Measurements from ENCODE around the gene AP3S2. TPM values are rescaled to one million over a fixed set of nuclear protein-coding genes. Genes with fewer than 3 reads are reported as not detected.
"Not testable (repeated sequence)": the region's sequence is repeated elsewhere in the genome, so short reads cannot be mapped to it uniquely, and the experiment has no call there.

The AP3S2 gene
- total and polyA plus RNA-seq, 2 of the 8 experiments (the other 6 are each of a cell fraction or from before 2014, with no cell fraction given) = 19.2 to 45.4 TPM

GRCh38 chr15:89783111-89783860, 110.5 kb downstream of the AP3S2 start (continued):
- TF ChIP-seq HDAC2 (IDR thresholded peaks at IDR 0.05; ENCODE audit: borderline replicate concordance in 1 of 2, low read depth in 2 of 2, low read length in 2 of 2) (no peak), NRF1 (IDR thresholded peaks at IDR 0.05; ENCODE audit: low read depth, low read length) (no peak), CTBP2 (IDR thresholded peaks at IDR 0.05; ENCODE audit: borderline replicate concordance, insufficient read depth, insufficient read length, low read length) (no peak)

- not testable (repeated sequence) for H3K9ac ChIP-seq (replicated peaks in 1 of 4; ENCODE audit: extremely low read depth in 1 of 4, low read depth in 3 of 4, low read length in 3 of 4); H3K4me3 ChIP-seq (ENCODE audit: extremely low read depth in 1 of 4, insufficient read depth in 2 of 4, low read depth in 3 of 4, low read length in 4 of 4); H3K23me2 ChIP-seq (ENCODE audit: low read depth, low read length); H4K5ac ChIP-seq (ENCODE audit: insufficient read length, low read depth, low read length); H3K9me3 ChIP-seq (ENCODE audit: insufficient read depth in 2 of 2, low read depth in 1 of 2, low read length in 1 of 2); H4K20me1 ChIP-seq (replicated peaks in 1 of 2; ENCODE audit: control insufficient read depth in 1 of 2, insufficient read depth in 2 of 2, low read length in 2 of 2); H2AK5ac ChIP-seq (ENCODE audit: low read depth, low read length); H2BK5ac ChIP-seq (ENCODE audit: low read depth, low read length); H4K91ac ChIP-seq (replicated peaks; ENCODE audit: insufficient read length, low read length); H2AFZ ChIP-seq (ENCODE audit: low read length); H3K27ac ChIP-seq (ENCODE audit: low read depth, low read length); H2BK20ac ChIP-seq (ENCODE audit: low read length); H3K23ac ChIP-seq (ENCODE audit: insufficient read length); H2BK15ac ChIP-seq (ENCODE audit: low read length); H3K79me2 ChIP-seq (ENCODE audit: control insufficient read depth in 1 of 2, insufficient read depth in 2 of 2, low read length in 2 of 2); H3K36me3 ChIP-seq (ENCODE audit: control insufficient read depth in 2 of 4, insufficient read depth in 4 of 4, low read length in 3 of 4); H2BK12ac ChIP-seq (ENCODE audit: low read depth, low read length); FAIRE-seq; H3K4ac ChIP-seq (replicated peaks; ENCODE audit: insufficient read length, low read depth, low read length); H3K4me2 ChIP-seq (ENCODE audit: insufficient read depth in 1 of 2, low read depth in 2 of 2, low read length in 2 of 2); H2BK120ac ChIP-seq (replicated peaks; ENCODE audit: low read depth, low read length); H3K14ac ChIP-seq (ENCODE audit: insufficient read length); H3K79me1 ChIP-seq (ENCODE audit: low read depth, low read length); H4K8ac ChIP-seq (ENCODE audit: extremely low read depth, insufficient read depth, low read length); H3K18ac ChIP-seq (ENCODE audit: extremely low read depth, low read length); DNase-seq (ENCODE audit: low read depth in 1 of 2, low spot score in 2 of 2); H3K56ac ChIP-seq (replicated peaks; ENCODE audit: insufficient read length, low read depth, low read length)
- Histone ChIP-seq H3K27me3 (replicated peaks in 1 of 4; ENCODE audit: control insufficient read depth in 3 of 4, extremely low read depth in 1 of 4, insufficient read depth in 3 of 4, low read length in 3 of 4) (peaks cover 2 to 12% (median 8%) of the 10 kb centered on the region in 4 experiments; a peak in 5 of 7 replicates), H3K4me1 (replicated peaks in 1 of 4; ENCODE audit: control insufficient read depth in 3 of 4, insufficient read depth in 4 of 4, low read length in 3 of 4) (peaks cover 6 to 14% (median 10%) of the 10 kb centered on the region in 4 experiments)
- ChIA-PET CTCF (ENCODE audit: partially characterized antibody) (interaction anchor here (0.7 to 2.8 kb wide), 11 partner anchors 8 to 92 kb away, joined by 3 to 23 read pairs (median 4); no protein-coding TSS in a partner anchor), POLR2A (ENCODE audit: partially characterized antibody) (interaction anchor here (1.4 to 1.5 kb wide), 2 partner anchors 15 to 24 kb away, joined by 3 to 4 read pairs; no protein-coding TSS in a partner anchor)
- 92% methylated on average over 9 of the region's 9 CpGs; no CpG with 5 or more reads in 1 of the 2 experiments for WGBS, 2 experiments (ENCODE audit: extremely low coverage in 1 of 2, insufficient coverage in 1 of 2, insufficient read length in 1 of 2, insufficient replicate concordance in 2 of 2, low coverage in 1 of 2, low lambda C conversion rate in 2 of 2, missing lambda C conversion rate in 1 of 2)
Observed at GRCh38 chr15:89782619-89782950, 111.2 kb downstream of the AP3S2 start.
